Fibroblast of lung (primary cell): ENCODE measurements around the gene TMPRSS7.

Experiments
- EZH2 ChIP-seq: IDR thresholded peaks from 2 replicates; pipeline ENCODE4 v1.5.1; 2012; ENCODE audit warnings: low read length, control low read depth, mild to moderate bottlenecking; ENCODE audit errors: missing control alignments
- TF ChIP-seq, protein P1 (sequence below), 2 donors: IDR thresholded peaks in 1 of 2; conservative IDR thresholded peaks in 1 of 2; 1 replicate in 1 of 2; 2 replicates in 1 of 2; pipeline ENCODE4 v1.5.1; 2011 to 2012; ENCODE audit warnings: low read length in 2 of 2, control low read depth in 1 of 2, inconsistent platforms in 1 of 2, low read depth in 1 of 2, mild to moderate bottlenecking in 1 of 2

- TF ChIP-seq, protein P1, sequence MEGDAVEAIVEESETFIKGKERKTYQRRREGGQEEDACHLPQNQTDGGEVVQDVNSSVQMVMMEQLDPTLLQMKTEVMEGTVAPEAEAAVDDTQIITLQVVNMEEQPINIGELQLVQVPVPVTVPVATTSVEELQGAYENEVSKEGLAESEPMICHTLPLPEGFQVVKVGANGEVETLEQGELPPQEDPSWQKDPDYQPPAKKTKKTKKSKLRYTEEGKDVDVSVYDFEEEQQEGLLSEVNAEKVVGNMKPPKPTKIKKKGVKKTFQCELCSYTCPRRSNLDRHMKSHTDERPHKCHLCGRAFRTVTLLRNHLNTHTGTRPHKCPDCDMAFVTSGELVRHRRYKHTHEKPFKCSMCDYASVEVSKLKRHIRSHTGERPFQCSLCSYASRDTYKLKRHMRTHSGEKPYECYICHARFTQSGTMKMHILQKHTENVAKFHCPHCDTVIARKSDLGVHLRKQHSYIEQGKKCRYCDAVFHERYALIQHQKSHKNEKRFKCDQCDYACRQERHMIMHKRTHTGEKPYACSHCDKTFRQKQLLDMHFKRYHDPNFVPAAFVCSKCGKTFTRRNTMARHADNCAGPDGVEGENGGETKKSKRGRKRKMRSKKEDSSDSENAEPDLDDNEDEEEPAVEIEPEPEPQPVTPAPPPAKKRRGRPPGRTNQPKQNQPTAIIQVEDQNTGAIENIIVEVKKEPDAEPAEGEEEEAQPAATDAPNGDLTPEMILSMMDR (conservative IDR thresholded peaks at IDR 0.05 in 1 of 2, IDR thresholded peaks at IDR 0.05 in 1 of 2; ENCODE audit: low read depth in 1 of 2, low read length in 2 of 2), result no peak
- no peak for TF ChIP-seq EZH2
Observed at GRCh38 chr3:112000367-112000771, 34.2 kb upstream of the TMPRSS7 start.
